ENCODE data around the gene CD63. TPM values are rescaled to one million over a fixed set of nuclear protein-coding genes. Genes with fewer than 3 reads are reported as not detected.

CD63 gene
- total and polyA plus RNA-seq, 2 of the 4 experiments (the other 2 are of a cell fraction): 995 to 1,398 TPM

DNA sequence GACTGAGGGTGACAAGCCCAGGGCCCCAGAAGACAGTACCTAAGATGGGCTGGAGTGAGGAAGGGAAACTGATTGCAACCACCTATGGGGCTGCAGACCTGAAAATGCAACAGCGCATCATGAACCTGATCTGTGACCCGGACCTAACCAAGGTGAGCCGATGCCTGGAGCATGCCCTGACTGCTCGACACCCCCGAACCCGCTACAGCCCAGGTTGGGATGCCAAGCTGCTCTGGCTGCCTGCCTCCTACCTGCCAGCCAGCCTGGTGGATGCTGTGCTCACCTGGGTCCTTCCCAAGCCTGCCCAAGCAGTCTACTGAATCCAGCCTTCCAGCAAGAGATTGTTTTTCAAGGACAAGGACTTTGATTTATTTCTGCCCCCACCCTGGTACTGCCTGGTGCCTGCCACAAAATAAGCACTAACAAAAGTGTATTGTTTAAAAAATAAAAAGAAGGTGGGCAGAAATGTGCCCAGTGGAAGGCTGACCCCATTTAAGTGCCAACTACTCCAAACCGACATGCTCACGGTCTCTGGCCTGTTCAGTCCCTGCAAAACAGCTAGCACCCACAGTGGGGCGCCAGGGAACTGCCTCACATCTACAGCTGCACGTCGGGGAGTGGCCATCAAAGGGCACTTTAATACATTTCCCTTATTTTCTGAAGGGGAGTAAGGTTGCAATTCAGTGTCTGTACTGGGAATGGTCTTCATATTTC is 4.4 kb downstream of the CD63 start (continued):
- TF ChIP-seq, protein P1, sequence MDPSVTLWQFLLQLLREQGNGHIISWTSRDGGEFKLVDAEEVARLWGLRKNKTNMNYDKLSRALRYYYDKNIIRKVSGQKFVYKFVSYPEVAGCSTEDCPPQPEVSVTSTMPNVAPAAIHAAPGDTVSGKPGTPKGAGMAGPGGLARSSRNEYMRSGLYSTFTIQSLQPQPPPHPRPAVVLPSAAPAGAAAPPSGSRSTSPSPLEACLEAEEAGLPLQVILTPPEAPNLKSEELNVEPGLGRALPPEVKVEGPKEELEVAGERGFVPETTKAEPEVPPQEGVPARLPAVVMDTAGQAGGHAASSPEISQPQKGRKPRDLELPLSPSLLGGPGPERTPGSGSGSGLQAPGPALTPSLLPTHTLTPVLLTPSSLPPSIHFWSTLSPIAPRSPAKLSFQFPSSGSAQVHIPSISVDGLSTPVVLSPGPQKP (IDR thresholded peaks at IDR 0.05; ENCODE audit: borderline replicate concordance, low read depth, low read length): no peak

DNA sequence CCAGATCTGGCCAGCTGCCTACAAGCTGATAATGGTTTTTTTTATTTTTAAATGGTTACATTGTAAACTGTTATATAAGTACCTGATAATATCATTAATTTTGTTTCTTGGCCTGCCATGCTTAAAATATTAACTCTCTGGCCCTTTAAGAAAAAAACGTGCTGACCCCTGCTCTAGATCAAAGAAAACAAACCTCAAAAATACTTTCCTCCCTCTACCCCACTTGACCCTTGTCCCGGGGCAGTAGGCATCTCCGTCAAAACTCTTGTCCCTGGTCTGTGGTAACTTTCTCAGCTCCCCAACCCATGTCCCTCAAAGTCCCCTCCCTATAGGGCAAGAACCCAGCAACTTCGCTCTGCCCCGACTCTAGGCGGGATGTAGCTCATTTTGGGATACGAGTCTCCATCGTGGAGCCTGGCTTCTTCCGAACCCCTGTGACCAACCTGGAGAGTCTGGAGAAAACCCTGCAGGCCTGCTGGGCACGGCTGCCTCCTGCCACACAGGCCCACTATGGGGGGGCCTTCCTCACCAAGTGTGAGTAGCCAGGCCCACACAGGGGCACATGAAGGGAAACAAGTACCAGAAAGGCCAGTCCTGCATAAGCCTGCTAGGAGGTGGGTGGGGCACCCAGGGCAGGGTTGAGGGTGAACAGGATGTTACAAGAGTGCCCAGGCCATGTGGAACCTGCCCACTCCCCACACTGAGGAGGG is 5.1 kb downstream of the CD63 start:
- ChIA-PET POLR2A (ENCODE audit: unreplicated experiment) (no interaction called here), CTCF (no interaction called here)
- intact Hi-C loops (cut with micrococcal nuclease) (no loop called here), dilution Hi-C loops (cut with HindIII; ENCODE audit: low sequenced_read_pairs, unreplicated experiment) (no loop called here), in situ Hi-C loops (cut with MboI; ENCODE audit: low sequenced_read_pairs) (no loop called here)
- Histone ChIP-seq H3K23ac (ENCODE audit: low read depth, low read length) (no peak overlapping the region), H3K9me1 (ENCODE audit: insufficient read depth, low read length) (peaks cover 12% of the 10 kb centered on the region; the same call in 1 of the 2 replicates), H2BK20ac (ENCODE audit: low read depth, low read length) (no peak overlapping the region), H3K18ac (ENCODE audit: low read depth, low read length) (no peak overlapping the region), H2BK5ac (ENCODE audit: low read depth, low read length, poor library complexity, severe bottlenecking) (no peak overlapping the region), H3K4me1 (ENCODE audit: control insufficient read depth, insufficient read depth, low read length) (peaks cover 23% of the 10 kb centered on the region), H3K4me3 (ENCODE audit: insufficient read depth, low read depth, low read length) (no peak overlapping the region), H2AK5ac (ENCODE audit: low read depth, low read length) (no peak overlapping the region; the same call in 1 of the 2 replicates), H3K36me3 (ENCODE audit: control insufficient read depth, insufficient read depth, low read length) (peaks cover 45% of the 10 kb centered on the region), H3K9me3 (ENCODE audit: control insufficient read depth, insufficient read depth, low read length) (no peaks in the 10 kb centered on the region), H2BK120ac (ENCODE audit: low read depth, low read length) (no peak overlapping the region), H3K4ac (ENCODE audit: low read depth, low read length) (no peak overlapping the region), H4K91ac (ENCODE audit: insufficient read depth, low read depth, low read length) (no peak overlapping the region), H3K27ac (ENCODE audit: insufficient read depth, low read length) (no peak overlapping the region), H4K20me1 (ENCODE audit: insufficient read depth, low read length) (peaks cover 68% of the 10 kb centered on the region), H3K79me1 (ENCODE audit: low read depth in 1 of 2, low read length in 2 of 2) (peaks cover 15 to 65% of the 10 kb centered on the region in 2 experiments), H3K14ac (replicated peaks; ENCODE audit: low read depth, low read length) (no peak overlapping the region), H4K8ac (ENCODE audit: low read depth in 2 of 2, low read length in 2 of 2) (no peak overlapping the region), H2AFZ (replicated peaks; ENCODE audit: low read length, poor library complexity) (peak overlapping the region; percentile 5), H3K56ac (ENCODE audit: extremely low read depth, insufficient read depth, low read length) (no peak overlapping the region), H3K27me3 (ENCODE audit: control insufficient read depth, insufficient read depth, low read length) (no peaks in the 10 kb centered on the region), H3K4me2 (ENCODE audit: low read depth, low read length) (no peak overlapping the region), H3K9ac (ENCODE audit: low read depth, low read length) (no peak overlapping the region), H2AK9ac (replicated peaks; ENCODE audit: low read depth, low read length, poor library complexity) (peak overlapping the region; percentile 17), H2BK15ac (ENCODE audit: low read depth, low read length) (no peak overlapping the region), H4K5ac (ENCODE audit: low read depth, low read length) (no peak overlapping the region)
- no peak for ATAC-seq (ENCODE audit: low read depth)
- no TSS peak for BruUV-seq (replicated peaks)
- 91% methylated on average over 8 of the region's 10 CpGs; no CpG with 5 or more reads in 1 of the 2 experiments for WGBS, 2 experiments (ENCODE audit: extremely low coverage in 2 of 2, insufficient read length in 1 of 2)
- TF ChIP-seq RFX5 (IDR thresholded peaks at IDR 0.05; ENCODE audit: low read depth, low read length) (0 out of 2 replicates have a peak, but pooled peaks have one; percentile 8), BHLHE40 (IDR thresholded peaks at IDR 0.05; ENCODE audit: low read depth, low read length) (no peak), RCOR1 (IDR thresholded peaks at IDR 0.05; ENCODE audit: insufficient replicate concordance, low read length) (no peak), CEBPB (IDR thresholded peaks at IDR 0.05; ENCODE audit: low read depth, low read length) (no peak), MAFK (IDR thresholded peaks at IDR 0.05; ENCODE audit: low read depth, low read length) (no peak)
- no peak for DNase-seq
